Heart right ventricle (tissue), 16 donors: ENCODE results near the gene NAT14. TPM values are rescaled to one million over a fixed set of nuclear protein-coding genes. Genes with fewer than 3 reads are reported as not detected.

Experiments
- ATAC-seq, 8 donors: fragments of 200-7000 bp; cut with Tn5 transposase; one replicate each; pipeline ENCODE4 v1.9.1; 2020; ENCODE audit warnings: mild to moderate bottlenecking in 8 of 8, moderate library complexity in 8 of 8, moderate number of reproducible peaks in 1 of 8
- DNase-seq, 2 donors: peaks; one replicate each; pipeline ENCODE4 v3.0.0-alpha.2; 2020
- H3K27ac ChIP-seq, 10 donors: fragments of 200-600 bp; sonication (generic) in 2 of 10; one replicate each; pipeline versions ENCODE4 v1.5.0 to v1.8.0; 2020 to 2022; ENCODE audit warnings: mild to moderate bottlenecking in 3 of 10
- H3K27me3 ChIP-seq, 7 donors: fragments of 200-600 bp; one replicate each; pipeline ENCODE4 v1.8.0; 2021 to 2022; ENCODE audit warnings: mild to moderate bottlenecking in 2 of 7
- H3K36me3 ChIP-seq, 9 donors: fragments of 200-600 bp; sonication (generic) in 1 of 9; one replicate each; pipeline versions ENCODE4 v1.5.0 to v1.8.0; 2020 to 2022; ENCODE audit warnings: mild to moderate bottlenecking in 2 of 9
- H3K4me1 ChIP-seq, 9 donors: fragments of 200-600 bp; sonication (generic) in 1 of 9; one replicate each; pipeline versions ENCODE4 v1.5.0 to v1.8.0; 2020 to 2022; ENCODE audit warnings: mild to moderate bottlenecking in 4 of 9
- H3K4me3 ChIP-seq, 10 donors: fragments of 200-600 bp; sonication (generic) in 2 of 10; one replicate each; pipeline versions ENCODE4 v1.5.0 to v1.8.0; 2020 to 2022; ENCODE audit warnings: mild to moderate bottlenecking in 7 of 10, moderate library complexity in 2 of 10
- H3K9me3 ChIP-seq, 11 donors: fragments of 200-600 bp in 10 of 11; sonication (generic) in 2 of 11; one replicate each; pipeline versions ENCODE4 v1.5.0 to v1.8.0; 2013 to 2022; ENCODE audit warnings: mild to moderate bottlenecking in 2 of 11, control low read depth in 1 of 11, moderate library complexity in 1 of 11
- WGBS, 2 donors: extraction: QIAGEN DNeasy Blood & Tissue Kit; methylation state at CpG; one replicate each; pipeline ENCODE4 v1.1.7; 2013; ENCODE audit warnings: inconsistent platforms in 1 of 2; 5-methylcytosine and 5-hydroxymethylcytosine counted together
- intact Hi-C, 10 donors: fragments of 100-400 bp; cut with DNase I; formaldehyde crosslinking; loops; one replicate each; pipeline versions ENCODE4 v1.11.1 to v1.14.2; 2022
- long read RNA-seq, 3 donors: library from polyadenylated mRNA; unstranded; transcript quantifications; one replicate each; pipeline ENCODE4 v2.0.0, GENCODE V29; 2020 to 2021
- polyA plus RNA-seq, 2 donors: library from polyadenylated mRNA; stranded (reverse); fragments of 200-250 nt; gene quantifications; one replicate each; pipeline ENCODE4 v1.2.3, GENCODE V29; 2013
- total RNA-seq, 10 donors: library from RNA; stranded (reverse); fragmentation: NEBNext Ultra II Directional in 3 of 10; extraction: Animal tissue kit (Norgen Biotek cat#: 25700) in 3 of 10; gene quantifications; one replicate each; pipeline versions ENCODE4 v1.2.1 to v1.2.4, GENCODE V29; 2021 to 2023
- TF ChIP-seq, protein P1 (sequence below), 9 donors: fragments of 200-600 bp; sonication (generic) in 2 of 9; IDR thresholded peaks; one replicate each; pipeline versions ENCODE4 v1.5.0 to v1.8.0; 2021 to 2022; ENCODE audit warnings: antibody characterized with exemption in 9 of 9, mild to moderate bottlenecking in 5 of 9, moderate library complexity in 1 of 9
- donor health status: Arrhythmogenic right ventricular cardiomyopathy.
- donor health status: ischemic (EF 13 %, LVEDD 7.1; RV severe dilation, severe dysfunction).
- donor health status: healthy with polysubstance abuse.
- donor health status: DM: no; HTN: yes; CAD: no.
- donor health status: DM: no; HTN: no; CAD: no.
- donor health status: ischemic (EF 25% LVEDD 6.9; RV normal size, moderate dysfunction).
- donor health status: ischemic (EF 25% LVEDD 5.7; RV mildly dilated, moderate dysfunction).
- donor health status: healthy.
- donor health status: DM: yes; HTN: yes; CAD: no.
- donor health status: Ischemic cardiomyopathy.
- donor health status: ischemic (EF 35%, LVEDD 5.7; RV mildly dilated, moderate dysfunction).
- donor health status: nonischemic (EF 11% LVEDD 7.7; RV severe dilation, severe dysfunction).
- donor health status: DM: yes; HTN: yes; CAD: no.
- donor health status: PGD.
- donor health status: ischemic (EF 29% LVEDD 5.4; RV normal size, mild dysfunction).
- donor health status: nonischemic (EF 23%, LVEDD 6.1; RV moderate dilation, normal function).

Gene NAT14, protein sequence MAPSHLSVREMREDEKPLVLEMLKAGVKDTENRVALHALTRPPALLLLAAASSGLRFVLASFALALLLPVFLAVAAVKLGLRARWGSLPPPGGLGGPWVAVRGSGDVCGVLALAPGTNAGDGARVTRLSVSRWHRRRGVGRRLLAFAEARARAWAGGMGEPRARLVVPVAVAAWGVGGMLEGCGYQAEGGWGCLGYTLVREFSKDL
- total RNA-seq = 1 to 10 TPM; 5.8 to 9.9 (median 6.8) TPM
- 10 to 100 TPM in 1 of 2 donors, 1 to 10 TPM in 1; 9.0 to 16.4 TPM for polyA plus RNA-seq
- long read RNA-seq, donor 1, transcript NAT14-201 (3 exons, 1,536 nt) = major isoform, 5 of 7 reads
- long read RNA-seq, donor 1, partial matches to known transcripts = 0 of 7 reads
- long read RNA-seq, donor 1, other reads (novel, unspliced or antisense) = 2 of 7 reads
- long read RNA-seq, donor 2, partial matches to known transcripts = 0 of 2 reads
- long read RNA-seq, donor 2, other reads (novel, unspliced or antisense) = 2 of 2 reads
- long read RNA-seq, donor 3 = 0 reads

DNA sequence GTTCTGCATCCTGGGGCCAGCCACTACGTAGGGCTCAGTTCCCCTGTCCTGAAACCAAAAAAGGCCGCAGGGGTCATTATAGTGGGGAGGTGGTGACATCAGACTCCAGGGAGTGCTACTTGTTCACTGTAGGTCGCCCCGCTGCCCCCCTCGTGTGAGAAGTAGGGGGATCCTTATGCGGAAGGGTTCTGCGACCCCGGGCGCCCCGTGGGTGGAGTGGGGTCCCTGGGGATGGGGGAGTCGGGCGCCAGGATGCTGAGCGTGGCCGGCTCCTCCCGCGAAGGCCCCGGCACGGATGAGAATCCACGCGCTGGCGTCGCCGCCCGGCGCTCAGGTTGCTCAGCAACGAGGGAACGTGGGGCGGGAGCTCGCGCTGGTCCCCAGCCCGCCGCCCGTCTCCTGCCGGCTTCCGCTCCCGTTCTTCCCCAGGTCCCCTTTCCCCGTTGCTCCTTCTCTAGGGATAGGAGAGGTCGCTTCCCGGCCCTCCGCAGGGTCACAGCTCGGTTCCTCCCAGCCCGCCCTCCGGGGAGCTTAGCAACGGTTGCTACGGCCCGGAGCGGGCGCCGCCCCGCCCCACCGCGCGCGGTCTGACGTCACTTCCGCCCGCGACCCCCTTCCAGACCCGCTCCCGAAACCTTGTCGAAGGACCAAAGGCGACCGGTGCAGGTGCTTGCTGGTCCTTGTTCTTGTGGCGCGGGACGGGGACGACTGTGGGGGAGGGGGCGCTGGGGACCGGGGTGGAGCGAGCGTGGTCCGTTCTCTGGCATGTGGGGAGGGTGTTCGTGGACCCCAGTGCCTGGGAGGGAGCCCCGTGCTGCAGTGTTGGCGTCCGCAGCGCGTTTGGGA, at the start of gene NAT14:
NAT14 (plus strand) TSS at position 596 of the 846 bp plus-strand sequence. CDS start 521 bp downstream, outside the sequence.
- TF ChIP-seq, protein P1, sequence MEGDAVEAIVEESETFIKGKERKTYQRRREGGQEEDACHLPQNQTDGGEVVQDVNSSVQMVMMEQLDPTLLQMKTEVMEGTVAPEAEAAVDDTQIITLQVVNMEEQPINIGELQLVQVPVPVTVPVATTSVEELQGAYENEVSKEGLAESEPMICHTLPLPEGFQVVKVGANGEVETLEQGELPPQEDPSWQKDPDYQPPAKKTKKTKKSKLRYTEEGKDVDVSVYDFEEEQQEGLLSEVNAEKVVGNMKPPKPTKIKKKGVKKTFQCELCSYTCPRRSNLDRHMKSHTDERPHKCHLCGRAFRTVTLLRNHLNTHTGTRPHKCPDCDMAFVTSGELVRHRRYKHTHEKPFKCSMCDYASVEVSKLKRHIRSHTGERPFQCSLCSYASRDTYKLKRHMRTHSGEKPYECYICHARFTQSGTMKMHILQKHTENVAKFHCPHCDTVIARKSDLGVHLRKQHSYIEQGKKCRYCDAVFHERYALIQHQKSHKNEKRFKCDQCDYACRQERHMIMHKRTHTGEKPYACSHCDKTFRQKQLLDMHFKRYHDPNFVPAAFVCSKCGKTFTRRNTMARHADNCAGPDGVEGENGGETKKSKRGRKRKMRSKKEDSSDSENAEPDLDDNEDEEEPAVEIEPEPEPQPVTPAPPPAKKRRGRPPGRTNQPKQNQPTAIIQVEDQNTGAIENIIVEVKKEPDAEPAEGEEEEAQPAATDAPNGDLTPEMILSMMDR (IDR thresholded peaks at IDR 0.05) = no peak
- H3K27me3 ChIP-seq = peaks cover 0 to 4% (median 0%) of the 10 kb centered on the region in 7 donors
- WGBS, 2 donors = 1% methylated on average over 75 to 78 of the region's 78 CpGs
- peak; percentile 19 to 50 (median 36) for ATAC-seq
- peak; percentile 54 to 65 for DNase-seq
- H3K36me3 ChIP-seq = peaks cover 0 to 26% (median 10%) of the 10 kb centered on the region in 9 donors
- no peaks in the 10 kb centered on the region for H3K9me3 ChIP-seq
- H3K4me3 ChIP-seq = peak within 1 kb of the TSS; percentile 53 to 72 (median 66)
- H3K4me1 ChIP-seq = peaks cover 27 to 60% (median 46%) of the 10 kb centered on the region in 9 donors
- intact Hi-C loops = no loop called here
- H3K27ac ChIP-seq = peak within 1 kb of the TSS; percentile 78 to 95 (median 88)

DNA sequence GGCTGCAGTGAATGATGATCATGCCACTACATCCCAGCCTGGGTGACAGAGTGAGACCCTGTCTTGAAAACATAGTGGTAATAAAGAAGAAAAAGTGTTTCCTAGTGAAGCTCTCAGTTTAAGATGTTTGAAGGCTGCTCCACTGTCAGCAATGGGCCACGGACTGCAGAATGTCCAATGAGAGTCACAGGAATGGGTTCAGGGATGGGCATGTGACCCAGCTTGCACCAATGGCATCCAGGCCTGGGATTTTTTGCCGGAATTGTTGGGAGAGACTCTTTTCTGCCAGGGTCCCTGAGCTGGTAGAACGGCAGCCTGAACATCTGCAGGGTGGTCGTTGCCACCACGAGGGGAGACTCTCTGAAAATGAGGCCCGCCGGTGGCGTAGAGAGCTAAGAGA, 48.1 kb upstream of the NAT14 start:
- no peak overlapping the region for H3K4me3 ChIP-seq
- no peak overlapping the region for H3K27ac ChIP-seq
- TF ChIP-seq, protein P1 (IDR thresholded peaks at IDR 0.05) = no peak
- no peak for ATAC-seq
- peaks cover 0 to 18% (median 1%) of the 10 kb centered on the region in 9 donors for H3K4me1 ChIP-seq
- H3K36me3 ChIP-seq = no peaks in the 10 kb centered on the region
- H3K9me3 ChIP-seq = no peaks in the 10 kb centered on the region
- WGBS, 2 donors = 37 to 45% methylated on average over 8 of the region's 8 CpGs
- DNase-seq = no peak
- peaks cover 41 to 81% (median 73%) of the 10 kb centered on the region in 7 donors for H3K27me3 ChIP-seq
- intact Hi-C loops = no loop called here

DNA sequence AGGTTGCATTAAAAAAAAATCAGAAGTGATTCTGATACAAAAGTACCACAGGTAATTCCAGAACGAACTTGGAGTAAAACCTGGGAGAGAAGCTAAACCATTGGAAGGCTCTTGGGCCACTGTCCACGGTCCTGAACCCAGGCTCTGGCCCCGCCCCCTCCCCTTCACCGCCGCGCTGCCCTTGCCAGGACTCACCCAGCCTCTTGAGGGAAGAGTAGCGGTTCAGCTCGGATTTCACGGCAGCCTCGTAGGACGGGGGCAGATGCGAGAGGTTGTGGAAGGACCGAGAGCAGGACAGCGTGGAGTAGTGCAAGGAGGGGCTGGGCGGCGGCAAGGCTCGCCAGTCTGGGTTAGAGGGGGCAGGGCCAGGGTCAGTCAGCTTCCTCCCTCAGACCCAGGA, 47.6 kb upstream of the NAT14 start:
- Histone ChIP-seq H3K27ac (no peak overlapping the region), H3K4me3 (no peak overlapping the region), H3K9me3 (no peaks in the 10 kb centered on the region), H3K36me3 (no peaks in the 10 kb centered on the region), H3K4me1 (peaks cover 0 to 20% (median 4%) of the 10 kb centered on the region in 9 donors), H3K27me3 (peaks cover 41 to 81% (median 73%) of the 10 kb centered on the region in 7 donors)
- DNase-seq (peak; percentile 49 to 53), ATAC-seq (peak; percentile 50 to 90 (median 80))
- intact Hi-C loops = no loop called here
- TF ChIP-seq, protein P1 (IDR thresholded peaks at IDR 0.05) = no peak
- WGBS, 2 donors = 2 to 3% methylated on average over 17 of the region's 17 CpGs

DNA sequence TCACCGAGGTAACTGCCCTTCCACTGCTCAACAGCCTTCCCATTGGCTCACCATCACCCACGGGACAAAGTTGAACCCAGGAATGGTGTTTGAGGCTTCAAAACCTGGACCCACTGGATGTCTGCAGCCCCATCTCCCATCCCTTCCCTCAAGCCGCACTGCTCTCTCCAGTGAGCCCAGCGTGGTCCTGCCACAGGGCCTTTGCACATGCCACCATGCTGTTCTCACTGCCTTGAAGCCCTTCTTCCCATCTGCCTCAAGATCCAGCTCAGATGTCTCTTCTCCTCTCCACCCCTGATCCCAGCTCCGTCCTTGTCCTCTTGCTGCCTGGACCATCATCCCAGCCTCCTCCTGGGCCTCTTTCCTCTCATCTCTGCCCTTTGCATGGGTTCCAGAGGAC, 45.9 kb upstream of the NAT14 start:
- Histone ChIP-seq H3K4me3 (no peak overlapping the region), H3K27me3 (peaks cover 26 to 81% (median 70%) of the 10 kb centered on the region in 7 donors), H3K9me3 (no peaks in the 10 kb centered on the region), H3K27ac (no peak overlapping the region), H3K36me3 (no peaks in the 10 kb centered on the region), H3K4me1 (peaks cover 0 to 20% (median 4%) of the 10 kb centered on the region in 9 donors)
- TF ChIP-seq, protein P1 (IDR thresholded peaks at IDR 0.05) = no peak
- no peak for DNase-seq
- no peak for ATAC-seq
- 74 to 77% methylated on average over 5 of the region's 5 CpGs for WGBS, 2 donors
- intact Hi-C loops = no loop called here
